Neural progenitor cell (in vitro differentiated cells): Measurements from ENCODE around the gene GMPR. TPM values are rescaled to one million over a fixed set of nuclear protein-coding genes. Genes with fewer than 3 reads are reported as not detected.

Experiments
- DNase-seq: peaks from one replicate; pipeline ENCODE4 v3.0.0-alpha.2; 2016; ENCODE audit warnings: low spot score
- H2AFZ ChIP-seq: fragments of 200-600 bp; sonication (generic); replicated peaks from 2 replicates; pipeline ENCODE4 v1.6.1; 2016; ENCODE audit warnings: antibody characterized with exemption
- H3F3A ChIP-seq: fragments of 200-600 bp; sonication (generic); 2 replicates; pipeline ENCODE4 v1.6.1; 2016; ENCODE audit warnings: antibody characterized with exemption, low read depth
- H3K27ac ChIP-seq: fragments of 200-600 bp; sonication (generic); 2 replicates; pipeline ENCODE4 v1.5.1; 2016; ENCODE audit warnings: mild to moderate bottlenecking
- H3K27me3 ChIP-seq: fragments of 200-600 bp; sonication (generic); 2 replicates; pipeline ENCODE4 v1.6.1; 2016; ENCODE audit warnings: mild to moderate bottlenecking, moderate library complexity
- H3K36me3 ChIP-seq: fragments of 200-600 bp; sonication (generic); 2 replicates; pipeline ENCODE4 v1.5.1; 2016
- H3K4me1 ChIP-seq: fragments of 200-600 bp; sonication (generic); 2 replicates; pipeline ENCODE4 v1.6.1; 2016; ENCODE audit warnings: mixed run types
- H3K4me2 ChIP-seq: fragments of 200-600 bp; sonication (generic); 2 replicates; pipeline ENCODE4 v1.6.1; 2016
- H3K4me3 ChIP-seq: fragments of 200-600 bp; sonication (generic); 2 replicates; pipeline ENCODE4 v1.5.1; 2016
- H3K79me2 ChIP-seq: fragments of 200-600 bp; sonication (generic); 2 replicates; pipeline ENCODE4 v1.6.1; 2016; ENCODE audit warnings: low read depth
- H3K9ac ChIP-seq: fragments of 200-600 bp; sonication (generic); 2 replicates; pipeline ENCODE4 v1.6.1; 2016
- H3K9me3 ChIP-seq: fragments of 200-600 bp; sonication (generic); 2 replicates; pipeline ENCODE4 v1.5.1; 2016; ENCODE audit warnings: low read depth
- H4K20me1 ChIP-seq: fragments of 200-600 bp; sonication (generic); 2 replicates; pipeline ENCODE4 v1.6.1; 2016; ENCODE audit warnings: low read depth
- H3K27ac Mint-ChIP-seq: 3 replicates; pipeline ENCODE4 v1.8.0; 2021; ENCODE audit warnings: mixed read lengths
- H3K27me3 Mint-ChIP-seq: 2 replicates; pipeline ENCODE4 v1.8.0; 2022; ENCODE audit warnings: low read depth, mild to moderate bottlenecking, inconsistent platforms, moderate library complexity, mixed read lengths; ENCODE audit not compliant: insufficient read depth
- H3K36me3 Mint-ChIP-seq: 3 replicates; pipeline ENCODE4 v1.8.0; 2021; ENCODE audit warnings: mixed read lengths
- H3K4me1 Mint-ChIP-seq: 3 replicates; pipeline ENCODE4 v1.8.0; 2021; ENCODE audit warnings: mixed read lengths
- H3K4me3 Mint-ChIP-seq: 3 replicates; pipeline ENCODE4 v1.8.0; 2021; ENCODE audit warnings: mild to moderate bottlenecking, moderate library complexity, mixed read lengths
- H3K9me3 Mint-ChIP-seq: 3 replicates; pipeline ENCODE4 v1.8.0; 2020; ENCODE audit warnings: mixed read lengths
- CTCF ChIP-seq: fragments of 200-600 bp; sonication (generic); IDR thresholded peaks from 2 replicates; pipeline ENCODE4 v1.5.1; 2017; ENCODE audit warnings: antibody characterized with exemption, mild to moderate bottlenecking
- EZH2 ChIP-seq: fragments of 200-600 bp; sonication (generic); IDR thresholded peaks from 2 replicates; pipeline ENCODE4 v1.6.1; 2017; ENCODE audit warnings: antibody characterized with exemption, mild to moderate bottlenecking, moderate library complexity
- EZH2phosphoT487 ChIP-seq: fragments of 200-600 bp; sonication (generic); IDR thresholded peaks from 2 replicates; pipeline ENCODE4 v1.6.1; 2017; ENCODE audit warnings: antibody characterized with exemption
- total RNA-seq: library from RNA; depleted of rRNA; stranded (reverse); fragments of >200 nt; gene quantifications from 2 replicates; pipeline ENCODE4 v1.2.3, GENCODE V29; 2015; ENCODE audit warnings: low replicate concordance

The GMPR gene
- total RNA-seq, 1 donor from 2014 or later, result not detected

- no peaks in the 10 kb centered on the region for H3K79me2 ChIP-seq
- no peaks in the 10 kb centered on the region for H3K36me3 ChIP-seq
- Mint-ChIP-seq H3K36me3 (no peaks in the 10 kb centered on the region), H3K4me1 (peaks cover 62% of the 10 kb centered on the region), H3K4me3 (peak overlapping the region; percentile 30), H3K9me3 (no peaks in the 10 kb centered on the region), H3K27me3 (peaks cover 18% of the 10 kb centered on the region), H3K27ac (no peak overlapping the region)
- H3F3A ChIP-seq, result no peaks in the 10 kb centered on the region
- H3K27ac ChIP-seq, result no peak overlapping the region
- H3K4me1 ChIP-seq, result peaks cover 10% of the 10 kb centered on the region
- TF ChIP-seq EZH2phosphoT487 (no peak), CTCF (no peak)
- H3K9ac ChIP-seq, result no peak overlapping the region
- no peak for DNase-seq
- no peaks in the 10 kb centered on the region for H3K9me3 ChIP-seq
- H3K27me3 ChIP-seq, result no peaks in the 10 kb centered on the region
- no peak overlapping the region for H3K4me3 ChIP-seq
- H2AFZ ChIP-seq, result peak overlapping the region; percentile 31
- H3K4me2 ChIP-seq, result no peak overlapping the region
- H4K20me1 ChIP-seq, result no peaks in the 10 kb centered on the region
Measured at GRCh38 chr6:16305788-16306187, 67.4 kb downstream of the GMPR start.

DNA sequence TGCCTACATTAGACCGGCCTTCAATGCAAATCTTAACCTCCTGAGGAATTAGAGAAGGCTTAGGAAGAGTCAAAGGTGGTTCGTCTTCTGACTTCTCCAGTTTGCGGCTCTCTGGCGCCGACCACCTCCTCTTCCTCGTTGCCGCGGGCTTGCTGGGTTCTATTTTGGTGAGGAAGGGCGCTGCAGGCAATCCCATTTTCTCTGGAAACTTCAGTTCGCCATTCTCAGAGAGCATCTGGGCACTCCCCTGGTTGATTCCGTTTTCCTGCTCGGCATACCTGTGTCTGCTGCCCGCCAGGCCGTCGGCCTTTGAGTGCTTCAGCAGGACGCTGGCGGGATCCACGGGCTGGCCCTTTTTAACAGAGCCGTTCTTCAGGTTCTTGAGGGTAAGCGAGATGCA is 67.9 kb downstream of the GMPR start:
- Mint-ChIP-seq H3K36me3 (no peaks in the 10 kb centered on the region), H3K9me3 (no peaks in the 10 kb centered on the region), H3K27me3 (peaks cover 18% of the 10 kb centered on the region), H3K4me1 (peaks cover 62% of the 10 kb centered on the region), H3K4me3 (peak overlapping the region; percentile 30), H3K27ac (no peak overlapping the region)
- H3K9ac ChIP-seq, result no peak overlapping the region
- TF ChIP-seq EZH2phosphoT487 (no peak), EZH2 (no peak), CTCF (no peak)
- no peaks in the 10 kb centered on the region for H3K27me3 ChIP-seq
- no peaks in the 10 kb centered on the region for H3K36me3 ChIP-seq
- no peak overlapping the region for H3K4me3 ChIP-seq
- H3K27ac ChIP-seq, result no peak overlapping the region
- DNase-seq, result no peak
- H2AFZ ChIP-seq, result peak overlapping the region; percentile 31
- no peaks in the 10 kb centered on the region for H3K79me2 ChIP-seq
- H3K4me2 ChIP-seq, result no peak overlapping the region
- H4K20me1 ChIP-seq, result no peaks in the 10 kb centered on the region
- no peaks in the 10 kb centered on the region for H3K9me3 ChIP-seq
- H3F3A ChIP-seq, result no peaks in the 10 kb centered on the region
- peaks cover 10% of the 10 kb centered on the region for H3K4me1 ChIP-seq

DNA sequence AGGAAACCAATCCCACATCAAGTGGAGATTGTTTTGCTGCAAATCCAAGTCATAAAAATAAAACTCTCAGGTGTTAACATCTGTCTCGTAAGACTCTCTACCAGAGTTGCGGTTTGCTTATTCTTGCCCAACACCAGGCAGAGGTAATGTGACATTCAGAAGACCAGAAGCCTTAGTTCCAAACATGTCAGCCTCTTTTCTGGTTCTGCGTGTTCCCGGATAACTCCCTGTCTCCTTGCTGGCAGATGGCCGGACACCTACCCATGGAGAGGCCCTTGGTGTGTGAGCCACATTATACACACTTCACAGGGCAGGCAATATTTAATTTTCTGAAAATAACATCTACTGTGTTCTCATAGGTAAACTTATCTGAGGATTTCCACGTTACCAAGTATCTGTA is 73.4 kb downstream of the GMPR start:
- Histone ChIP-seq H3K4me2 (no peak overlapping the region), H3K36me3 (no peaks in the 10 kb centered on the region), H3K4me1 (no peaks in the 10 kb centered on the region), H2AFZ (no peak overlapping the region), H3K9me3 (no peaks in the 10 kb centered on the region), H3K4me3 (no peak overlapping the region), H3K27me3 (no peaks in the 10 kb centered on the region), H3K9ac (no peak overlapping the region), H3F3A (no peaks in the 10 kb centered on the region), H4K20me1 (no peaks in the 10 kb centered on the region), H3K79me2 (no peaks in the 10 kb centered on the region), H3K27ac (no peak overlapping the region)
- DNase-seq, result no peak
- Mint-ChIP-seq H3K27me3 (peaks cover under 1% of the 10 kb centered on the region), H3K9me3 (peaks cover 3% of the 10 kb centered on the region), H3K4me1 (peaks cover 15% of the 10 kb centered on the region), H3K27ac (peak overlapping the region; percentile 16), H3K36me3 (no peaks in the 10 kb centered on the region), H3K4me3 (no peak overlapping the region)
- no peak for TF ChIP-seq EZH2phosphoT487
- no peak for TF ChIP-seq EZH2
- no peak for TF ChIP-seq CTCF
